Hematopoietic multipotent progenitor cell treated with erythropoietin and hydrocortisone succinate and interleukin-3 and kit ligand, for 6 days (in vitro differentiated cells): ENCODE measurements around the gene FBXL7.

ENCODE experiments used
- DNase-seq: peaks from one replicate; pipeline ENCODE4 v3.0.0-alpha.2; 2015

FBXL7 gene

DNA sequence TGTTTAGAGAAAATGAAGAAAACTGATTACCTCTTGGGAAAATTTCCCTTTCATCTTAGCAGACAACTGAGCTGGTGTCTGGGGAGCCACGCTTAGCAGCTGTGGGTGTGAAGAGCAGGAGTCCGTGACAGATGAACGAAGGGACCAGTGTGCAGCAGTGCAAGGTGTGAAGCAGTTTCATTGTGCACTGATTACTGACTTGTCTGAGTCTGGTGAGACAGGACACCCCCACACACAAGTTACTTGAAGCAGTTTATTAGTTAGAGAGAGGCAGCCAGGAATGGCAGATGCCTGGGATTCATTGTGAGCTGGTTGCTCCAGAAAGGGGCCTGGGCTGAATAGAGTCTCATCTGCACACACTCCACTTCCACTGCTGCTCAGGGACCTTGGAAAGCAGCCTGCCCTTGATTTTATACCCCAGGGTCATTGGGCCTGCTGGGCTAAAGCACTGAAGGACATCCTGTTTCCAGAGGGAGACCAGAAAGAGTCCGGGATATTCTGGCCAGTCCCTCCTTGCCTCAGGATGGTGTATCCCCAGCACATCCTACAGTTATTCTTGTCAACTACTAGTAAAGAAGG is 47.4 kb downstream of the FBXL7 start:
- DNase-seq, result no peak

DNA sequence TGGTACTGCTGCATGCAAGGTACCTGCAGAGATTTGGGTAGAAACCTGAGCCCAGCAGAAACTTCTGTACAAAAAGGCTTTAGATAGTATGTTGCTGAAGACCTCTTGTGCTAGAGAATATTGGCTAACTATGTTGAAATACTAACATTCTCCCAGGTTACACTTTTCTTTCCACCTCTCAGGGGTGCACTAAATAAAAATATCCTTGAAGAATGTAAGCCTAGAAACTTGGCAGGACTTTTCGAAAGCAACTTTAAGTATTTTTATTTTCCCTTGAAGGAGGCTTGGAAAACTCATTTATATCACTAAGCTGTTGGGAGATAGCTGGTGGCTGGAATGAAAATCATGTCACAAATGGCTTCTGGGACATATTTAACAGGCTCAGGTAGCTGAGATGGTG is 50.0 kb downstream of the FBXL7 start:
- DNase-seq, result no peak

DNA sequence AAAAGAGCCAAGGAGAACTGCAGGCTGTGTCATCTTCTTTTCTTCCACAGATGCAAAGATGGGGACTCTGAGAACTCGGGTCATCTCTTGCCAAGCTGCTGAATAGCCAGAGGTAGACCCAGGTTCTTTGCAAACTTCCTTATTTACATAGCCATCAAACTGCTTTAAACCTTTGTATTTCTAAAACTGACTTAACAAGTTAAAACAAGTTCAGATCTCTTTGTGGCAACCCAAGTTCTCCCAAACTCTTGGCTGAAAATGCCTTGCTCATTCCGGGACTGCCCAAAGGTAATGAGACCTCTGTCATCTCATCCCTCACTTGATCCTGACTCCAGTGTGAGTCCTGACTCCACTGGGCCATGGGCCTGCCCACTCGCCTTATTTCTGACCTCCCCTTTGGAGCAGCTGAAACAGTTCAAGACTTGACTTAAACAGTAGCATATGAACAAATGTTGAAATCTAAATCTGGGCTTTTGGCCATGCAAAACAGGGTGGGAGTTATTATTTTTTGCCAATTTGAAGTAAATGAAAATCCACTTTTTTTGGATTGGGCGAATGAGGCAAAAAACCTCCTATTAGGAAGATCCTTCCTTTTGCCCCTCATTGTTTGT is 50.6 kb downstream of the FBXL7 start:
- no peak for DNase-seq

DNA sequence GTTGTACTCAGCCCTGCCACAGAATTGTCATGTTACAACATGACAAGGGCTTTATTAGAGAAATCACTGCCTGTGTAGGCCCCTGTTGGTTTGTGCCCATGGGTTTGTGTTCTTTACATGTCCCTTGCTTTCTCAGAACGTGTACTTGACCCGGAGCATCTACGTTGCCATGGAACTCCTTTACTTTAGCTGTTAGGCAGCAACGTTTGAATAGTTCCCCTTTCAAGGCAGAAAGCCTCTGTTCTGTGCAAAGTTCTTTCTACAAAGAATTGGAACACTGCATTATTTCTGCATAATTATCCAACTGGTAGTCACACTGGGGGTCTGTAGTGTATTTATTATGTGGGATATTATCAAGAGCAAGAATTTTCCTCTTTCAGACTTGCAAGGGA is 51.1 kb downstream of the FBXL7 start:
- no peak for DNase-seq

DNA sequence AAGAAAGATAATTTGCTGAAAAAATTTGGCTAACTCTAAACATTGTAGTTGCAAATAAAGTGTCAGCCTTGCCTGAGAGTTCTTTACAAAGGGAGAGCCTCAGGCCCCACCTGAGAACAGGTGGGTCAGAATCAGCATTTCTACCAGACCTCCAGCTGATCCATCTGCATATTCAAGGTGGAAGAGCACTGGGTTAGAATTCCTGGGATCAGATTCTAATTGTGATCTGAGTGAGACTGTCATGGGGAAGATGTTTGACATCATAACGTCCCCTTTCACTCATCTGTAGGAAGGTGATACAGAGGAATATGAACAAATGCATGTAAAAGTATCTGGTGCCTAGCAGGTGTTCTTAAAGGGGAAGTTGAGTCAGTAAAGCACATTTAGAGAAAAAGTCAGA is 54.6 kb downstream of the FBXL7 start:
- no peak for DNase-seq

DNA sequence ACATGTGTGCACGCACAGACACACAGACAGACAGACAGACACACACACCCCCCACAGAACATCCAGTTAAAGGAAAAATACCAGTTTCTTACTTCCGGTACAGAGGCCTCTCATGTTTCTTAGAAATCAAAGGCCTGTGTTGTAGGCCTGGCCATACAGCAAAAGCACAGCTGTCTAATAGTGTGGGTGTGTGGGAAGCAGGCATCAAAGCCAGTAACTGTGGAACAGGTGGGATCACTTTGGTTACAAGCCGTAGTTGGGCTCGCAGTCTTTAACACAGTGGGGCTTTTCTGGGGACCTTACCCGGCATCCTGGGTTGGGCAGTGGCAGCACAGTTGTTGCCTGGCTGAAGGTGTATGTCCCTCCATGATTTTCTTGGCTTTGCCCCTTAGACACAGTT is 55.2 kb downstream of the FBXL7 start:
- no peak for DNase-seq

DNA sequence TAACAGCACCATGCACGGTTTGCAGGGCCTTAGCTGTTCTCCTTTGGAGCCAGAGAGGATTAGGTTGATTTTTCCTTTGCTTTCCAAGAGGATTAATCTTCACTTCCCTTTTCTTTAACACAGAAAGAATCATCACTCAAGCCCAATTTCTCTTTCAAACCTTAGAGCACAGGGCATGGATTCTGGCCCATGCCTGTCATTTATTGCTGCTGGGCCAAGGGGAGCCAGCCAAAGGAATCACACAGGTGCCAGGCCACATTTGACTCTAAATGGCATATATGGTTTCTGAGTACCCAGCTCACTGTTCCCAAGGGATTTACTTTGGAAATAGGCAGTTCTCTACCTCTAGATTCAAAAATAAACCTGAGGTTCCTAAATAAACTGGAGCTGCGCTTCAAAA is 58.3 kb downstream of the FBXL7 start:
- DNase-seq, result no peak

DNA sequence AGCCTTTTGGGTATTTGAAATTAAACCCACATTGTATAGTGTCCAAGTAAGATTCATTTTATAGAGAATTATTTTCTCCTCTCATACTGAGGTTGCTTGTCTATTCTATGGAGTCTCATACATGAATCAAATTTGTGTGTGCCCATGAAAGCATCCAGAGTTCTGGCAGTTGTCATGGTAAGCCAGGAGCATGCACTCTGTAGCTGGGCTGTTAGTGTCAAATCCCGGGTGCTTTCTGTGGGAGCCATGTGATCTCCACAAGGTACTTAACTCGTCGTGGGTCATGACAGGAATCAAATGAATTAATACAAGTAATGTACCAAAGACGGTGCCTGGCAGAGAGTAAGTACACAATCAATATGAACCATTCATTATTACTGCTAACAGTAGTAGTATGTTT is 58.7 kb downstream of the FBXL7 start:
- DNase-seq, result no peak

DNA sequence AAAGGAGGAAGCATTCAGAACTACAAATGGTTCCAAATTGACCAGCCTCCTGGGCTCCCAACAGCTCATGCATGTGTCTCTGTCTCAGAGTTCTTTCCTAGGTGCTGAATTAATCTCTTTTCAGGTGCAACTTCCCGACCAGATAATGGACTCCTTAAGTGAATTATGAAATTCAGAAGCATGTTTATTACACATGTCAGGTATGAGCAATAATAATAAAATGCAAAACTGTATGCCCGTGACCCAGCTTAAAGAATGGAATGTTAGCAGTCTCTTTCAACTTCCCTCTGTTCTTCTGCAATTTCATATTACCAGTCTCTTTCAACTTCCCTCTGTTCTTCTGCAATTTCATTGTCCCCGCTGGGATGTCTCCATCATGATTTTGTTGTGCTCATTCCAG is 60.4 kb downstream of the FBXL7 start:
- DNase-seq, result no peak

DNA sequence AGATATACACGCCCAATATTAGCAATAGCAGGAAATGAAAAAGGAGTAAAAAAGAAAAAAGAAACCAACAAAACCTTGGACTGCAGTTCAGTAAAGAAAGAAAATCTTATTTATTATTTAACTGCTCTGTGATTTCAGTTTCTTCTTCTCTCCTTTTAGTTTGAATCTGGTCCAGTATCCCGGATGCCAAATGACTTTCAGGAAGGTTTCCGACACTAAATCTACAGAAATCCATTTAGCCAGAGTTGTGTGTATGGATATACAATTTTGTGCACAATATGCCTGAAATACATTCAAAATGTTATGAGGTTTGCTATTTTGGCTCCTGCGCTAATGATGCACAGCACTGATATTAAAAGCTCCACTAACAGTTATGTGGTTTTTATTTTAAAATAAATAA is 64.5 kb downstream of the FBXL7 start:
- DNase-seq, result no peak

DNA sequence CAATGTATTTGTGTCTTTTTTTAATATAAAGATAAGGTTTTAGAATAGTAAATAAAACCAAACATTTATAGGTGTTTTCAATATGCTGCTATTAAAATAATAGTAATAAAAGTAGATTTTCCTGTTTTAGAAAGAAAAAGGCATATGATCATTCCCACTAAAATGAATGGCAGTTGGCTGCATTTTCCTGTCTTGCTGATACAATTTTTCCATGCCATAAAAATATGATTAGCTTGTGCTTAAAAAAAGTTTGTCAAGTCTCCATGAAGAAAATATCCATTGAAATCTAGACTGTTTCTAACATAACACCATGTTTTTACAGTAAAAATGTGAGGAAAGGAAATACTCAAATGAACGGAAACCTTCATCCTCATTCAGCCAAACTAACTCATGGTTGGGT is 65.0 kb downstream of the FBXL7 start:
- DNase-seq, result no peak

DNA sequence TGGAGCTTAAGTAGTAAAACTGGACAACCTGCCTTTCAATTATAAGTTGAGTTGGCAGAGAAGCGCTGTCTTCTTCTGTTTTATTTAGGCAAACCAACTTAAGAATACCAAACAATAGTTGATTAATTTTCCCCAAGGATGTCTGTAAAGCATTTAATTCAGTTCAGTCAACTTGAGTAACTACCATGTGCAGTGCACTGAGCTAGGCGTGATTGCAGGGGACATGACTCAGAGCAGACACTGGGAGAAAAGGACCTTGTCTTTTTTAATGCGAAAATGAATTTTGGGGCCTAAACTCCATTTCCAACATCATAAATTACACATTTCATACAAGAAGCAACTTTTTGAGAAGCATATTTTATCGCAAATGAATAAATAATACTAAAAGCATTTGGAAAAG is 66.3 kb downstream of the FBXL7 start:
- DNase-seq, result no peak

DNA sequence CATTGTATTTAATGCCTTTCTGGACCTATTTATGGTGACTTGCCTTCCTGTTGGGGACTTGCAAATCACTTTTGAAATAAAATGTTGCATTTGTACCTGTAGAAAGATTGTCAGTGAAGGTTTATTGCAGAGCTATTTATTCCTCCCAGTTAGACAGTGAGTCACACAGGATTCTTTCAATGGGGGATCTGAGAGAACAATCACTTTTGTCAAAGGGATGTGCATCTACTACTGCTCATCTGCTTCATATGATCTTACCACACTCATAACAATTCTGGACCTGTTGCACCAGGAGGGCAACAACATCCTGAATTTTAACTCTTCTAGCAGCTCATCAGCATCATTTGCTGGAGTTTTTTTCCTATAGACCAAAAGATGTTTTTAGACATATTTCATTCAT is 66.8 kb downstream of the FBXL7 start:
- no peak for DNase-seq

DNA sequence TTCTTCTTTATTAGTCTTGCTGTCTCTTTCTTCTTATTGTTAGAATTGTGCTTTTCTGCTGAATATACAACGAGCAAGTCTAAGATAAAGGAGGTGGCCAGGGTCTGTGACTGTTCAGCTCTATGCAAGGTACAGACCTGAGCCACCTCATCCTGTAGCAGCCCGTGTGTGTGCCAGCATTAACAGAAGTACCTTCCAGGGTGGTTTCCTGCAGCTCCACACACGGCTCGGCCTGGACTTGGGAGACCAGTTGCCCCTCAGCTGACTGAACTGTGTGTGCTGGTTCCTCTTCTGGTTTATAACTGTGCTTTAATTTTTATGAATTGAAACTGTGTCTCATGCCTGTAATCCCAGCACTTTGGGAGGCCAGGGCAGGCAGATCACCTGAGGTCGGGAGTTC is 70.5 kb downstream of the FBXL7 start:
- no peak for DNase-seq

DNA sequence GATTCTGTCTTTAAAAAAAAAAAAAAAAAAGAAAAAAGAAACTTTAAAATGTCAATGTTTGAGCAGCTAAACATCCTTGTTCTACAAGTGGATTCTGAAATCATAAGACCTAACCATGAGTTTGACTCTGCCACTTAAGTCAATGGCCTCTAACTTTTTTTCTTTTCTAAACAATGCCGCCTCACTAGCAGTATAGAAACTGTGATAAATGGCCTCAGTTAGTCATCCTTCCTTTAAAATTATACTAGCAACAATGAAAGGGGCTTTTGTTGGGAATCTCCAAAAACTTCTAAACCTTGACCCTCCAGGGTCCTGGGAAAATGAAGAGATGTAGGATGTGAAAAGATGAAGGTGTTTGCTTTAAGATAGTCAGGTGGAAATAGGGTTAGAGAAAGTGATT is 71.1 kb downstream of the FBXL7 start:
- no peak for DNase-seq

DNA sequence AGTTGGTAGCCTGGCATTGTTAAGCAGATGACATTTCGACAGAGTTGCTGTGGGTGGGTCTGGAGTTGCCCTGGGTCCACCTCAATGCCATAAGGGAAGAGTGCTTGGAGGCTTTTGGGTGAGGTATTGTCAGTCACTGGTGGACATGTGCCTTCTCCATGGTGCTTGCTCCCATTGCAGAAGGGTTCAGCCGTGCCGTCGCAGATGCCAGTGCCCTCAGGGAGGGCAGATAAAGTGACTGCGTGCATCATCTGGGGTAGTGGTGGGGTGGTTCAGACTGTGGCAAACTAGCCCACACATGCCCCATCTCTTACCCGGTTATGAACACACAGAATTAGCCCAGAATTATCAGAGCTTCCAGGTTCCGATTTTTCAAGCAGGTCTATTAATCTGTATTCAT is 71.6 kb downstream of the FBXL7 start:
- no peak for DNase-seq

DNA sequence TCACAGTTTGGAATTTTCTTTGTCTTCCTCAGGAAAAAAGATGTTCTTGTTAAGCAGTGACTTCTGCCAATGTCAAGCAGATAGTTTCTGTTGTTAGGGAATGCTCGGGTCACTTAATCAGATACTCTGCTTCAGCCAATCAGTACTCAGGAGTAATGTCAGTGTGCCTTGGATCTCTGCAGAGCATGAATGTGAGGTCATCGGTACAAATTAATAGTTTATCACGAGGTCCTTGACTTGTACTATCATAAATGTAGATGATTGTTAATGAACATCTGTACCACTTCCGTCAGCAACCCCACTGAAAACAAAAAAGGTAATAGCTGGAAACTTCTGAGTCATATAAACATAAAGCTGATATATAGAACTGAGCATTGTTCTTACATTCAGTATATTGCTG is 73.6 kb downstream of the FBXL7 start:
- no peak for DNase-seq

DNA sequence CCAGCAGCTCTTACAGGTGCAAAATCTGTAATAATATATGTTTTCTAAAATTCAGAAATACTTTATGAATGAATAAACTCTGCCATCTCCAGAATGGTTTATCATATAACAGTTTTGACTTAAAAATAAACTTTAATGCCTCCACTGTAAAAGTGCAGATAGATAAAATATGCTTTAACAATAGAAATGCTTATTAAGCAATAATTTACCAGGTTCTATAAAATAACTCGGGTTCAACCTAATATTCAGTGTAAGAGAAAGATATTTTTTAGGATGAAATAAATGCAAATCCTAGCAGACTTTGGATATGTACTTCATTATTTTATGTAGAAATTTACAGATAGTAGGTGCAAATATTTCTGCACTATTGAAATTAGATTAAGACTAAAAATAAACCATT is 74.1 kb downstream of the FBXL7 start:
- no peak for DNase-seq

DNA sequence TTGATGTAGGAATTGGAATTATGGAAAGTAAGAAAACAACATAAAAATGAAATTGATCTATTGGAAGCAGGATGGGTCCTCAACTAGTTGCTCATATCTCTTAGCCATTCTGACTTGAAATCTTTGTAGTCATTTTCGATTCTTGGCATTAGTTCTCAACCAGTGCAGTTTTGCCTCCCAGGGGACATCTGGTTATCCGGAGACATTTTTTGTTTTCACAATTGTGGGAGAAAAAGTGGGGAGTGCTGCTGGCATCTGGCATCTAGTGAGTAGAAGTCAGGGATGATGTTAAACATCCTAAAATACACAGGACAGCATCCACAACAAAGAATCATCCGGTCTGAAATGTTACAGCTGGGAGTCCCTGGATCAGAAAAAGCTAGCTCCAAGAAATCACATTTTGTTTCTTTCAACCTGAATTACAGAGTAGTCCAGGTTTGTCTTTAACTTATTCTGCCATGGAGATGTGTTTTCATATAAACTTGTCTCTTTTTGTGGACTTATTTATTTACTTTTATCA is 74.9 kb downstream of the FBXL7 start:
- no peak for DNase-seq

DNA sequence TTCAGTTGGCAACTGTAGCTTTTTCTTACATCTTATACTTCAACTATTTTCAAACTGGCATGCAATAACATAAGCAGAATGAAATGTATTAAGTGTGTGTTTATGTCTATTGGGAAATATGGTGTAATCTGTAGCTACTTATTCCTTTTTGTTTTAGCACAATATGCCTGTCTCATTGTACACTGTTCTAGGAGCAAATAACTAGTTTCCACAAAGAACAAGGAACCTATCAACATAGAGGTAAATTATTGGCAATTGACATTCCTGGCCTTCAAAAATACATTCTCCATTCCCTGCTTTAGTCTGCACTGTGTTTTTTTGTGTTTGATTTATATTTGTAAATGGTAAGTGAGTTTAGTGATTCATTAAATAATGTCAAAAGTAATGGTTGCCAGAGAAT is 75.7 kb downstream of the FBXL7 start:
- no peak for DNase-seq

DNA sequence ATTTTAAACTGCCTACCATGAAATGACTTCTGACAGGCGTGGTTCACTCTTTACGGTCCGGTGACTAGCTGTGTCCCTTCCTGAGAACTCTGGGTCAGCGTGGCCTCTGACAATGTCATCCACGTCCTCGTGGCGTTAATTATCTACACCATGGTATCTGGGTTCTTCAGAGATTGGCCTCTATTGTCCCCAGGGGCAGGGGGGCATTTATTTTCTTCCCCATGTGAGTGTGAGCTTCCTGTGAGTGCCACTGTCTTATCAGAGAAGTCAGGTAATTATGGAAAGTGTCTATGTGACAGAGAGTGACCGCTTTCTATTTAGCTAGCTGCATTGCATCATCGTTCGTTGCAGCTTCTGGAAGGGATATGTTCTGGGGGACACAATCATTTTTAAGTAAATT is 77.2 kb downstream of the FBXL7 start:
- DNase-seq, result no peak

DNA sequence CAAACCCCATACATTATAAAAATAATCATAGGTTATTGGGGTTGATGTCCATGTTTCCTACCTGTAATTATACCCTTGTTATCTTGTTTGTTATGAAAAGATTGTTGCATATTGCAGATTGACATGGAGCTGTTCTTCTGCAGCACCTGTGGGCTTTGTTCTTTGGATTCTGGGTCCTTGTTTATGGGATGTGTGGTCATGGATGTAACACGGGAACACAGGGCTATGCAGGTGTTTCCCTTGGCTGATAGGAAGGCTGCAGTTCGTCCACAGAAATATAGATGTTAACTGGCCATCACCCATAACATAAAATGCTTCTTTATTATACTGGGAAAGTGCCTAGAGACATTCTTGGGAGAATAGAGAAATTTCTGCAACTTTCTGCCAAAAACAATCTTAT is 77.9 kb downstream of the FBXL7 start:
- no peak for DNase-seq

DNA sequence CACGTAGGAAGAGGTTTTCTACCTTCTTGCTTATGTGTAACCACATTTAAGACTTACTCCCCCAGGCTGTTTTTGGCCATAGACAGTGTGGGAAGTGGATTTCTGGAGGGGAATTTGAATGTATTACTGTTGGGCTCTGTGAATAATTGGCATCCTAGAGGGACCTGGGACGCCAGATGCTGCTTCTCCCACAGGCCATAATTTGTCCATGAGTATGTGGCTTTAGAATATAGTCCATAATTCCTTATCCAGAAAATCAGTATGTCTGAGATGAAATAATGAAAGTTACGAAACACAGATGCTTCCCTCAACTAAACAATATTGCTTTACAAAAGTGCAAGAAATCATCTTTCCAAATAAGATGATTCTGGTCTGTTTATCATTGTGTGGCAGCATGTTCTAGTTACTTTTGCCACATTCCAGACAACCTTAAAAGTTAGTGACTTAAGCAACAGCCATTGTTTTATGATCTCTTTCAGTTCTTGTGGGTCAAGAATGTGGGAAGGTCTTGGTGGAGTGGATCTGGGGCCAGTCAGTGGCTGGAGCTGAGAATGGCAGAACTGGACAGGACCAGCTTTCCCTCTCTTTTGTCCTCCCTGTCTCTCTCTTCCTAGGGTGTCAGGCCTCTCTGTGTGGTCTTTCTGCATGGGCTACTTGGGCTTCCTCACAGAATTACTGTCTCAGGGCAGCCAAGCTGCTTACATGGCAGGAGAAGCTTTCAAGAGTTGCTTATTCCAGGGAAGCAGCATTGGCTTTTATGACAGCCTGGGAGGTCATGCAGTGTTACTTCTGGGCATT is 79.4 kb downstream of the FBXL7 start:
- DNase-seq, result no peak

DNA sequence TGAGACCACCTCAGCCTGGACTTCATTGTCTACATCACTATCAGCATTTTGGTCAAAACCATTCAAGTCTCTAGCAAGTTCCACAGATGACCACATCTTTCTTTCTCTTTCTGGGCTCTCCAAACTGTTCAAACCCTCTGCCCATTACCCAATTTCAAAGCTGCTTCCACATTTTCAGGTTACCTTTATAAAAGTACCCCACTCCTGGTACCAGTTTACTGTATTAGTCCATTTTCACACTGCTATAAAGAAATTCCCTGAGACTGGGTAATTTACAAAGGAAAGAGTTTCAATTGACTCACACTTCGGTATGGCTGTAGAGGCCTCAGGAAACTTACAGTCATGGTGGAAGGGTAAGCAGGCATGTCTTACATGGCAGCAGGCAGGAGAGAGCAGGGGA is 84.5 kb downstream of the FBXL7 start:
- no peak for DNase-seq

DNA sequence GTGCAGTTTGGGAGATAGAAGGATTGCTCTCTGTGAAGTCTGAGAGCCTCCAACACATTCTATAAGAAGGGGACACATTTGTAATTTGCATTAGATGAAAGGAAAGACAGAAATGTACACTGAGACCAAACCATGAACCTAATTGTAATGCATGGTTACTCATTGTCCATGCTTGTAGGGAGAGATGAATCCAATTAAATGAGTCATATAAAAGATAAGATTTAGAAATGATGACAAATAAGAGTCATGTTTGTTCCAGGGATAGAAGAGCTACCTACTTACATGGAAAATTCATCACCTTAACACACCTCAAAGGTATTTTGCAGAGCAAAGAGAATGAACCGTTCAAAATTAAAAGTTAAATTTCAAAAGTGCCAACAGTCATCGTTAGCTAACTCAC is 85.1 kb downstream of the FBXL7 start:
- DNase-seq, result no peak
